H1 (cell line): ENCODE data around the gene POLR3H.

Experiments used
- CBX5 ChIP-seq: fragments of 300-800, 300-1000 bp; sonication (generic); IDR thresholded peaks from 2 replicates; pipeline ENCODE4 v1.7.1; 2016; ENCODE audit warnings: antibody characterized with exemption, low read length, low read depth
- CHD2 ChIP-seq: IDR thresholded peaks from 2 replicates; pipeline ENCODE4 v1.6.1; 2012; ENCODE audit warnings: low read length, improper control_type of control experiment
- JUN ChIP-seq: IDR thresholded peaks from 2 replicates; pipeline ENCODE4 v1.6.1; 2011; ENCODE audit warnings: low read depth, mild to moderate bottlenecking, improper control_type of control experiment, low read length
- POLR2A ChIP-seq, 2 experiments: IDR thresholded peaks; 1 replicate in 1 of 2; 2 replicates in 1 of 2; pipeline ENCODE4 v1.6.1; 2011; ENCODE audit warnings: low read depth in 2 of 2, low read length in 2 of 2, mild to moderate bottlenecking in 2 of 2; ENCODE audit errors: control extremely low read depth in 1 of 2
- POLR2AphosphoS5 ChIP-seq: IDR thresholded peaks from 2 replicates; pipeline ENCODE4 v1.6.1; 2011; ENCODE audit warnings: low read depth, low read length
- POU5F1 ChIP-seq: IDR thresholded peaks from 2 replicates; pipeline ENCODE4 v1.6.1; 2011; ENCODE audit warnings: low read depth, mild to moderate bottlenecking, low read length, moderate library complexity
- RAD21 ChIP-seq, 2 experiments: IDR thresholded peaks in 1 of 2; conservative IDR thresholded peaks in 1 of 2; 2 replicates each; pipeline ENCODE4 v1.6.1; 2011; ENCODE audit warnings: low read depth in 2 of 2, low read length in 2 of 2, improper control_type of control experiment in 1 of 2, inconsistent platforms in 1 of 2, mild to moderate bottlenecking in 1 of 2, moderate library complexity in 1 of 2
- RFX5 ChIP-seq: IDR thresholded peaks from 2 replicates; pipeline ENCODE4 v1.6.1; 2011; ENCODE audit warnings: low read depth, low read length, improper control_type of control experiment, borderline replicate concordance
- SP1 ChIP-seq: IDR thresholded peaks from 2 replicates; pipeline ENCODE4 v1.6.1; 2011; ENCODE audit warnings: low read depth, low read length
- ZNF274 ChIP-seq: IDR thresholded peaks from 2 replicates; pipeline ENCODE4 v1.7.0; 2012; ENCODE audit warnings: low read length, borderline replicate concordance; ENCODE audit errors: extremely low read depth
- TF ChIP-seq, protein P1 (sequence below), 3 experiments: IDR thresholded peaks; 1 replicate in 2 of 3; 2 replicates in 1 of 3; pipeline versions ENCODE4 v1.5.1 to v1.6.1; 2011; ENCODE audit warnings: low read length in 3 of 3, mild to moderate bottlenecking in 3 of 3, inconsistent platforms in 2 of 3, low read depth in 1 of 3, moderate library complexity in 1 of 3; ENCODE audit not compliant: insufficient read depth in 1 of 3; ENCODE audit errors: control extremely low read depth in 1 of 3

DNA sequence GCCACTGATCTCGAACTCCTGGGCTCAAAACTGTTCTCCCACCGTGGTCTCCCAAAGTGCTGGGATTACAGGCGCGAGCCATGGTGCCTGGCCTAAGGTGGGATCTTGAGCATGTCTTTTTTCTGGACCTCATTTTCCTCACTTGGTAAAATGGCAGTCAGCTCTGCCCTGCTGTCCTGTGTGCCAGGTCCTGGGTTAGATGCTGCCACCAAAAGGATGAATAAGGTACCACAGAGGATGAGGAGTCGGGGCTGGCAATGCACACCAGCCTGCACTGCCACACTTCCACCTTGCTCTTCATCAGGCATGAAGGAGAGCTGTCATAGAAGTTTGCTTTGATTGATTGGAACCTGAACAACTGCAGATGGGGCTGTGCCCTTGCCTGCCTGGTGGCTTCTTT, 43.1 kb downstream of the POLR3H start:
- no peak for TF ChIP-seq POU5F1
- TF ChIP-seq RAD21 (IDR thresholded peaks at IDR 0.05 in 1 of 2, conservative IDR thresholded peaks at IDR 0.05 in 1 of 2; ENCODE audit: low read depth in 2 of 2, low read length in 2 of 2), result peak; percentile 75 to 78
- TF ChIP-seq CHD2, result no peak
- TF ChIP-seq, protein P1, sequence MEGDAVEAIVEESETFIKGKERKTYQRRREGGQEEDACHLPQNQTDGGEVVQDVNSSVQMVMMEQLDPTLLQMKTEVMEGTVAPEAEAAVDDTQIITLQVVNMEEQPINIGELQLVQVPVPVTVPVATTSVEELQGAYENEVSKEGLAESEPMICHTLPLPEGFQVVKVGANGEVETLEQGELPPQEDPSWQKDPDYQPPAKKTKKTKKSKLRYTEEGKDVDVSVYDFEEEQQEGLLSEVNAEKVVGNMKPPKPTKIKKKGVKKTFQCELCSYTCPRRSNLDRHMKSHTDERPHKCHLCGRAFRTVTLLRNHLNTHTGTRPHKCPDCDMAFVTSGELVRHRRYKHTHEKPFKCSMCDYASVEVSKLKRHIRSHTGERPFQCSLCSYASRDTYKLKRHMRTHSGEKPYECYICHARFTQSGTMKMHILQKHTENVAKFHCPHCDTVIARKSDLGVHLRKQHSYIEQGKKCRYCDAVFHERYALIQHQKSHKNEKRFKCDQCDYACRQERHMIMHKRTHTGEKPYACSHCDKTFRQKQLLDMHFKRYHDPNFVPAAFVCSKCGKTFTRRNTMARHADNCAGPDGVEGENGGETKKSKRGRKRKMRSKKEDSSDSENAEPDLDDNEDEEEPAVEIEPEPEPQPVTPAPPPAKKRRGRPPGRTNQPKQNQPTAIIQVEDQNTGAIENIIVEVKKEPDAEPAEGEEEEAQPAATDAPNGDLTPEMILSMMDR (IDR thresholded peaks at IDR 0.05; ENCODE audit: control extremely low read depth in 1 of 3, insufficient read depth in 1 of 3, low read depth in 1 of 3, low read length in 3 of 3), result peak; percentile 57 to 64 (median 59)
- TF ChIP-seq POLR2A (IDR thresholded peaks at IDR 0.05; ENCODE audit: control extremely low read depth in 1 of 2, low read depth in 2 of 2, low read length in 2 of 2), result no peak
- TF ChIP-seq CBX5, result no peak
- no peak for TF ChIP-seq RFX5
- TF ChIP-seq SP1, result no peak
- no peak for TF ChIP-seq JUN
- TF ChIP-seq ZNF274, result no peak
- TF ChIP-seq POLR2AphosphoS5, result no peak
